DOHH2 (cell line): Measurements from ENCODE around the gene ADAMTSL4.

ENCODE experiments used
- EZH2phosphoT487 ChIP-seq: fragments of 200-600 bp; sonication (generic); IDR thresholded peaks from 2 replicates; pipeline ENCODE4 v1.6.1; 2017; ENCODE audit warnings: borderline replicate concordance, mild to moderate bottlenecking, antibody characterized with exemption, low read length, moderate library complexity, mixed read lengths
- TF ChIP-seq, protein P1 (sequence below): fragments of 200-600 bp; sonication (generic); IDR thresholded peaks from one replicate; pipeline ENCODE4 v1.5.1; 2014; ENCODE audit warnings: antibody characterized with exemption, mild to moderate bottlenecking, low read depth, low read length; ENCODE audit not compliant: poor library complexity, severe bottlenecking

DNA sequence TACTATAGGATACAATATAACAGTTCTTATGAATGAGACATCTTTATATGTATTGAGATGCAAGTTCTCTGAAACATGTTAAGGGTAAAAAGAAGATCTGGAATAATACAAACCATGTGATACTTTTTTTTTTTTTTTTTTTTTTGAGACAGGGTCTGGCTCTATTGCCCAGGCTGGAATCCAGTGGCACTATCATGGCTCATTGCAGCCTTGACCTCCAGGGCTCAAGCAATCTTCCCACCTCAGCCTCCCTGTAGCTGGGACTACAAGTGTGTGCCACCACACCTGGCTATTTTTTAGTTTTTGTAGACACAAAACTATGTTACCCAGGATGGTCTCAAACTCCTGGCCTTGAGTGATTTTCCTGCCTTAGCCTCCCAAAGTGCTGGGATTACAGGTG lies 52.3 kb downstream of the ADAMTSL4 start:
- TF ChIP-seq, protein P1, sequence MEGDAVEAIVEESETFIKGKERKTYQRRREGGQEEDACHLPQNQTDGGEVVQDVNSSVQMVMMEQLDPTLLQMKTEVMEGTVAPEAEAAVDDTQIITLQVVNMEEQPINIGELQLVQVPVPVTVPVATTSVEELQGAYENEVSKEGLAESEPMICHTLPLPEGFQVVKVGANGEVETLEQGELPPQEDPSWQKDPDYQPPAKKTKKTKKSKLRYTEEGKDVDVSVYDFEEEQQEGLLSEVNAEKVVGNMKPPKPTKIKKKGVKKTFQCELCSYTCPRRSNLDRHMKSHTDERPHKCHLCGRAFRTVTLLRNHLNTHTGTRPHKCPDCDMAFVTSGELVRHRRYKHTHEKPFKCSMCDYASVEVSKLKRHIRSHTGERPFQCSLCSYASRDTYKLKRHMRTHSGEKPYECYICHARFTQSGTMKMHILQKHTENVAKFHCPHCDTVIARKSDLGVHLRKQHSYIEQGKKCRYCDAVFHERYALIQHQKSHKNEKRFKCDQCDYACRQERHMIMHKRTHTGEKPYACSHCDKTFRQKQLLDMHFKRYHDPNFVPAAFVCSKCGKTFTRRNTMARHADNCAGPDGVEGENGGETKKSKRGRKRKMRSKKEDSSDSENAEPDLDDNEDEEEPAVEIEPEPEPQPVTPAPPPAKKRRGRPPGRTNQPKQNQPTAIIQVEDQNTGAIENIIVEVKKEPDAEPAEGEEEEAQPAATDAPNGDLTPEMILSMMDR = no peak
- no peak for TF ChIP-seq EZH2phosphoT487
